HepG2 (cell line): ENCODE results near the gene CD9. TPM values are rescaled to one million over a fixed set of nuclear protein-coding genes. Genes with fewer than 3 reads are reported as not detected.

ENCODE experiments used
- ATAC-seq: fragments of 200-7000 bp; cut with Tn5 transposase; 3 replicates; pipeline ENCODE4 v1.9.1; 2020; ENCODE audit warnings: mild to moderate bottlenecking, moderate library complexity
- BruUV-seq: library from RNA; stranded (reverse); fragments of 400-500 nt; replicated peaks from 2 replicates; lab custom pipeline; 2021; lab: Mats Ljungman, UMichigan
- CTCF ChIA-PET: fragments of 300-600 bp; formaldehyde crosslinking; extraction: SDS; loops from one replicate; lab custom pipeline; 2021; ENCODE audit warnings: low total read pairs, inconsistent platforms, low intra/inter-chr PET ratio; lab: Yijun Ruan, JAX
- POLR2A ChIA-PET: fragments of 350-600 bp; sonication (Branson Sonifier 250); formaldehyde crosslinking; loops from one replicate; lab custom pipeline; 2020; ENCODE audit warnings: antibody characterized with exemption, inconsistent platforms; lab: Yijun Ruan, JAX
- DNase-seq: peaks from one replicate; pipeline ENCODE4 v3.0.0-alpha.2; 2015; ENCODE audit warnings: low spot score
- FAIRE-seq: peaks from 3 replicates; lab custom pipeline; 2011; peaks lifted over from hg19 to GRCh38; lab: Jason Lieb, UNC
- H2AFZ ChIP-seq: one replicate; pipeline ENCODE4 v1.6.1; 2011; ENCODE audit warnings: low read length, inconsistent platforms
- H3K27ac ChIP-seq: fragments of 300-600 bp; 3 replicates; pipeline ENCODE4 v1.8.0; 2011; ENCODE audit warnings: mixed run types, mild to moderate bottlenecking, mixed read lengths, low read length, inconsistent platforms; ENCODE audit not compliant: insufficient read depth; ENCODE audit errors: extremely low read length
- H3K27me3 ChIP-seq, 2 experiments: fragments of 200-600 bp in 1 of 2; 2 replicates in 1 of 2; 3 replicates in 1 of 2; pipeline versions ENCODE4 v1.6.0 to v1.8.0; 2011; ENCODE audit warnings: low read length in 2 of 2, mild to moderate bottlenecking in 2 of 2, moderate library complexity in 2 of 2, inconsistent platforms in 1 of 2; ENCODE audit not compliant: insufficient read depth in 2 of 2, control insufficient read depth in 1 of 2
- H3K36me3 ChIP-seq, 2 experiments: fragments of 200-600 bp in 1 of 2; replicated peaks in 1 of 2; 2 replicates in 1 of 2; 3 replicates in 1 of 2; pipeline versions ENCODE4 v1.5.1 to v1.8.0; 2011; ENCODE audit warnings: low read length in 2 of 2, inconsistent platforms in 1 of 2; ENCODE audit not compliant: insufficient read depth in 2 of 2, control insufficient read depth in 1 of 2
- H3K4me1 ChIP-seq: 2 replicates; pipeline ENCODE4 v1.5.1; 2012; ENCODE audit warnings: low read length, inconsistent platforms; ENCODE audit not compliant: insufficient read depth
- H3K4me2 ChIP-seq: 2 replicates; pipeline ENCODE4 v1.6.0; 2011; ENCODE audit warnings: low read depth, low read length, inconsistent platforms
- H3K4me3 ChIP-seq, 3 experiments: fragments of 200-600 bp in 1 of 3; sonication (generic), shearing (Covaris generic) in 1 of 3; replicated peaks in 1 of 3; 2 replicates each; pipeline ENCODE4 v1.5.1; 2011 to 2016; ENCODE audit warnings: low read length in 3 of 3, inconsistent platforms in 2 of 3, low read depth in 2 of 3, mild to moderate bottlenecking in 2 of 3, control low read depth in 1 of 3, mixed read lengths in 1 of 3; ENCODE audit not compliant: insufficient read depth in 1 of 3
- H3K79me2 ChIP-seq: one replicate; pipeline ENCODE4 v1.6.1; 2011; ENCODE audit warnings: low read length, inconsistent platforms; ENCODE audit not compliant: insufficient read depth
- H3K9ac ChIP-seq: 2 replicates; pipeline ENCODE4 v1.6.0; 2011; ENCODE audit warnings: mild to moderate bottlenecking, low read depth, low read length, inconsistent platforms; ENCODE audit not compliant: insufficient read depth
- H3K9me3 ChIP-seq: 2 replicates; pipeline ENCODE4 v1.5.1; 2012; ENCODE audit warnings: mild to moderate bottlenecking, low read length
- H4K20me1 ChIP-seq: 2 replicates; pipeline ENCODE4 v1.6.0; 2011; ENCODE audit warnings: inconsistent platforms, mild to moderate bottlenecking, low read length, moderate library complexity; ENCODE audit not compliant: insufficient read depth
- E2F5 ChIP-seq: sonication (generic); formaldehyde crosslinking; conservative IDR thresholded peaks from 2 replicates; pipeline ENCODE4 v1.4.0; 2020; ENCODE audit warnings: missing genetic modification reagents
- KLF16 ChIP-seq, 2 experiments: sonication (generic) in 1 of 2; formaldehyde crosslinking in 1 of 2; IDR thresholded peaks; 2 replicates each; pipeline versions ENCODE4 v1.6.1 to v1.8.0; 2016 to 2023; ENCODE audit warnings: missing genetic modification reagents in 2 of 2, missing compliant biosample characterization in 1 of 2
- STAG1 ChIP-seq: sonication (generic); formaldehyde crosslinking; IDR thresholded peaks from 2 replicates; pipeline ENCODE4 v1.4.0; 2020; ENCODE audit warnings: missing genetic modification reagents
- WGBS: methylation state at CpG from one replicate; pipeline ENCODE4 v1.1.6; 2017; ENCODE audit warnings: low lambda C conversion rate; 5-methylcytosine and 5-hydroxymethylcytosine counted together
- in situ Hi-C: cut with HindIII; loops from 2 replicates; pipeline ENCODE4 v1.10.0; 2017; ENCODE audit warnings: low pct_unique_long_range_greater_than_20kb; ENCODE audit not compliant: extremely low pct_ligation_motif_present
- intact Hi-C: fragments of 100-400 bp; cut with micrococcal nuclease; formaldehyde crosslinking; loops from one replicate; pipeline ENCODE4 v1.10.0; 2022; ENCODE audit not compliant: unreplicated experiment
- polyA plus RNA-seq, 8 experiments: library from polyadenylated mRNA; depleted of rRNA in 3 of 8; stranded (reverse) in 7 of 8; unstranded in 1 of 8; fragments of >200 nt; fragmentation: Illumina TruSeq in 4 of 8; extraction: Trizol in 4 of 8; gene quantifications; 2 replicates each; pipeline versions ENCODE4 v1.2.1 to v1.2.3, GENCODE V29; 2011 to 2016; ENCODE audit warnings: low read depth in 4 of 8, missing spikeins in 1 of 8, mixed read lengths in 1 of 8; ENCODE audit not compliant: insufficient read depth in 1 of 8
- total RNA-seq, 5 experiments: library from RNA; depleted of rRNA; stranded (reverse); fragments of >200 nt; fragmentation: Illumina TruSeq; extraction: Trizol; gene quantifications; 2 replicates each; pipeline ENCODE4 v1.2.3, GENCODE V29; 2016; ENCODE audit warnings: low read depth in 1 of 5
- TF ChIP-seq, protein P1 (sequence below): sonication (generic); formaldehyde crosslinking; IDR thresholded peaks from 2 replicates; pipeline ENCODE4 v1.5.0; 2020; ENCODE audit warnings: mild to moderate bottlenecking, missing genetic modification reagents, moderate library complexity

The CD9 gene
- total and polyA plus RNA-seq, 2 of the 13 experiments (the other 11 are each of a cell fraction or from before 2014, with no cell fraction given), result 5.8 to 38.3 TPM

DNA sequence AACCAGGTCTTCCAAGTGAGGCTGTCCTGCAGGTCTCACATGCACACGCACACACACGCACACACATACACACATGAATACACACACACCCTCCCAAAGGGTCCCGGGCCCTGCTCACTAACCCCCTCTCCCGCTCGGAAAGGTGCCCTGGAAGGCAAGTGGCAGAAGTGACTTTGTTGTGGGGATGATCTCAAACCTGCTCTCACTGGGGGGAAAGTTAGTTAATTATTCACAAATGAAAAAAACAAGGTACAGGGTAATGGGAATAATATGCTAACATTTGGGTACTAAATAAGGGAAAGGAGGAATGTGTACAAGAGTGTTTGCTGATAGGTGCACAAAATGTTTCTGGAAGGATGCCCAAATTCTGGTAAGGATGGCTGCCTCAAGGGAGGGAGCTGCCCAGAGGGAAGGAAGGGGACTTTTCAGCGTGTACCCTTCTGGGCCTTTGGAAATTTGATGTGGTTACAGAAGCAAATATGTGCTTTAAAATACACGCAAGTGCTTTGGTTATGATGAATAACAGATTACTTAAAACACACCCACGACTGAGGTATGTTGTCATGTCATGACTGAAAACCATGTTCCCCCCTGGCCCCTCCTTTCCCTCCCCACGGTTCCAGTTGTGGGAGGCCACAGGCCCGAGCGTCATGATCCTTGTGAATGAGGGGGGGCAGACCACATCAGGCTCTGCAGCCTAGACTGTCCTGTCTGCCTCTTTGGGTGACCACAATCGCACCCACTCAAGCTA, 66.9 kb downstream of the CD9 start:
- no peak for FAIRE-seq
- H3K9ac ChIP-seq, result no peak overlapping the region
- CTCF ChIA-PET, result no interaction called here

More for the DNA sequence above, 66.9 kb downstream of the CD9 start:
- Histone ChIP-seq H3K27me3 (peaks cover 0 to 5% of the 10 kb centered on the region in 2 experiments; a peak in 1 of 5 replicates), H3K36me3 (no peaks in the 10 kb centered on the region), H3K4me2 (no peak overlapping the region), H3K79me2 (no peaks in the 10 kb centered on the region), H3K4me3 (no peak overlapping the region), H3K4me1 (peaks cover 39% of the 10 kb centered on the region), H3K27ac (no peak overlapping the region), H3K9me3 (no peaks in the 10 kb centered on the region), H4K20me1 (no peaks in the 10 kb centered on the region), H2AFZ (no peak overlapping the region)
- intact Hi-C loops (loop anchor here (5.0 kb wide), 1 partner anchor 35 kb away; no protein-coding TSS in a partner anchor), in situ Hi-C loops (no loop called here)
- ATAC-seq, result peak; percentile 40; the same call in 1 of the 3 replicates
- 0 out of 2 replicates have a peak, but pooled peaks have one; percentile 18 for TF ChIP-seq STAG1 (CRISPR knock-in tag)
- TF ChIP-seq KLF16 (CRISPR knock-in tag; IDR thresholded peaks at IDR 0.05), result no peak
- no peak for TF ChIP-seq E2F5 (CRISPR knock-in tag)
- TF ChIP-seq, protein P1, sequence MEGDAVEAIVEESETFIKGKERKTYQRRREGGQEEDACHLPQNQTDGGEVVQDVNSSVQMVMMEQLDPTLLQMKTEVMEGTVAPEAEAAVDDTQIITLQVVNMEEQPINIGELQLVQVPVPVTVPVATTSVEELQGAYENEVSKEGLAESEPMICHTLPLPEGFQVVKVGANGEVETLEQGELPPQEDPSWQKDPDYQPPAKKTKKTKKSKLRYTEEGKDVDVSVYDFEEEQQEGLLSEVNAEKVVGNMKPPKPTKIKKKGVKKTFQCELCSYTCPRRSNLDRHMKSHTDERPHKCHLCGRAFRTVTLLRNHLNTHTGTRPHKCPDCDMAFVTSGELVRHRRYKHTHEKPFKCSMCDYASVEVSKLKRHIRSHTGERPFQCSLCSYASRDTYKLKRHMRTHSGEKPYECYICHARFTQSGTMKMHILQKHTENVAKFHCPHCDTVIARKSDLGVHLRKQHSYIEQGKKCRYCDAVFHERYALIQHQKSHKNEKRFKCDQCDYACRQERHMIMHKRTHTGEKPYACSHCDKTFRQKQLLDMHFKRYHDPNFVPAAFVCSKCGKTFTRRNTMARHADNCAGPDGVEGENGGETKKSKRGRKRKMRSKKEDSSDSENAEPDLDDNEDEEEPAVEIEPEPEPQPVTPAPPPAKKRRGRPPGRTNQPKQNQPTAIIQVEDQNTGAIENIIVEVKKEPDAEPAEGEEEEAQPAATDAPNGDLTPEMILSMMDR, result peak; percentile 54
- no peak for DNase-seq
- POLR2A ChIA-PET, result no interaction called here
- no TSS peak for BruUV-seq
- WGBS, result 3% methylated on average over 6 of the region's 12 CpGs
